ENCODE results near the gene ANKRD40.

DNA sequence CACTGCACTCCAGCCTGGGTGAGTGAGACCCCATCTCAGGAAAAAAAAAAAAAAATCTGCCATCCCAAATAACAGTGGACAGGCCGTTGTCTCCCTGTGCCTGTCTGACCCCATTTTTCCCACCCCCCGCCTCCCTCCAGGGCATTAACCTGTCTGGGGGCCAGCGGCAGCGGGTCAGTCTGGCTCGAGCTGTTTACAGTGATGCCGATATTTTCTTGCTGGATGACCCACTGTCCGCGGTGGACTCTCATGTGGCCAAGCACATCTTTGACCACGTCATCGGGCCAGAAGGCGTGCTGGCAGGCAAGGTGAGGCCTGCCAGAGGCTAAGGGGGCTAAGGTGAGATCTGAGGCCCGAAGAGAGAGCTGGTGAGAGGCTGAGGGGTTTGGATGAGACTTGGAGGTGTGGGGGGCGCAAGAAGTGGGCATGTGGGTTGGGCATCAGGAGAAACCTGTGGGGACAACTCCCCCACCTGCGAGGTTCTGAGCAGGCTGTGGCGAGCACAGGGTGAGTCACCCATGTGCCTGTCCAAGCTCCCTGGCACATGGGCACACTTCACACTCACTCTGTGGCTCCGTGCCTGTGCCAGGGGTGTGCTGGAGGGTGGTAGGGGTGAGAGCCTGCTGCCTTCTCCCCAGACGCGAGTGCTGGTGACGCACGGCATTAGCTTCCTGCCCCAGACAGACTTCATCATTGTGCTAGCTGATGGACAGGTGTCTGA is 34.7 kb downstream of the ANKRD40 start:
- no peak for TF ChIP-seq SPI1 (IDR thresholded peaks at IDR 0.05; ENCODE audit: low read depth, low read length)
- TF ChIP-seq POLR2AphosphoS5 (IDR thresholded peaks at IDR 0.05; ENCODE audit: low read depth, low read length) = no peak

All from GM12891 (cell line).